BJ (cell line): Measurements from ENCODE around the gene KRTAP10-2. TPM values are rescaled to one million over a fixed set of nuclear protein-coding genes. Genes with fewer than 3 reads are reported as not detected.

ENCODE experiments used
- CTCF ChIA-PET: fragments of 350-600 bp; formaldehyde crosslinking; extraction: SDS; loops from one replicate; lab custom pipeline; 2021; ENCODE audit warnings: antibody characterized with exemption, inconsistent platforms; lab: Yijun Ruan, JAX
- POLR2A ChIA-PET: fragments of 300-600 bp; sonication (Branson Sonifier 250); formaldehyde crosslinking; extraction: SDS; loops from one replicate; lab custom pipeline; 2021; ENCODE audit warnings: antibody characterized with exemption; lab: Charles Lee
- DNase-seq: peaks from one replicate; pipeline ENCODE4 v3.0.0-alpha.2; 2011; ENCODE audit warnings: low read depth
- H3K27me3 ChIP-seq: 2 replicates; pipeline ENCODE4 v1.6.0; 2011; ENCODE audit warnings: low read length; ENCODE audit not compliant: control insufficient read depth, insufficient read depth
- H3K36me3 ChIP-seq: 2 replicates; pipeline ENCODE4 v1.5.1; 2011; ENCODE audit warnings: low read length; ENCODE audit not compliant: control insufficient read depth, insufficient read depth
- H3K4me3 ChIP-seq: 2 replicates; pipeline ENCODE4 v1.5.1; 2011; ENCODE audit warnings: low read depth, mild to moderate bottlenecking, control low read depth, low read length
- polyA plus RNA-seq: library from polyadenylated mRNA; depleted of rRNA; stranded (reverse); fragments of >200 nt; gene quantifications from 2 replicates; pipeline ENCODE4 v1.2.3, GENCODE V29; 2011
- TF ChIP-seq, protein P1 (sequence below): IDR thresholded peaks from 2 replicates; pipeline ENCODE4 v1.5.1; 2011; ENCODE audit warnings: low read depth, mild to moderate bottlenecking, control low read depth, inconsistent platforms, low read length, moderate library complexity; ENCODE audit not compliant: insufficient read depth

The KRTAP10-2 gene
- polyA plus RNA-seq, 1 experiment, result not detected

GRCh38 chr21:44535963-44536362 lies 15.3 kb downstream of the KRTAP10-2 start:
- CTCF ChIA-PET, result no interaction called here
- POLR2A ChIA-PET, result no interaction called here
- DNase-seq, result no peak
- H3K36me3 ChIP-seq, result no peaks in the 10 kb centered on the region
- H3K4me3 ChIP-seq, result no peak overlapping the region
- no peaks in the 10 kb centered on the region for H3K27me3 ChIP-seq
- TF ChIP-seq, protein P1, sequence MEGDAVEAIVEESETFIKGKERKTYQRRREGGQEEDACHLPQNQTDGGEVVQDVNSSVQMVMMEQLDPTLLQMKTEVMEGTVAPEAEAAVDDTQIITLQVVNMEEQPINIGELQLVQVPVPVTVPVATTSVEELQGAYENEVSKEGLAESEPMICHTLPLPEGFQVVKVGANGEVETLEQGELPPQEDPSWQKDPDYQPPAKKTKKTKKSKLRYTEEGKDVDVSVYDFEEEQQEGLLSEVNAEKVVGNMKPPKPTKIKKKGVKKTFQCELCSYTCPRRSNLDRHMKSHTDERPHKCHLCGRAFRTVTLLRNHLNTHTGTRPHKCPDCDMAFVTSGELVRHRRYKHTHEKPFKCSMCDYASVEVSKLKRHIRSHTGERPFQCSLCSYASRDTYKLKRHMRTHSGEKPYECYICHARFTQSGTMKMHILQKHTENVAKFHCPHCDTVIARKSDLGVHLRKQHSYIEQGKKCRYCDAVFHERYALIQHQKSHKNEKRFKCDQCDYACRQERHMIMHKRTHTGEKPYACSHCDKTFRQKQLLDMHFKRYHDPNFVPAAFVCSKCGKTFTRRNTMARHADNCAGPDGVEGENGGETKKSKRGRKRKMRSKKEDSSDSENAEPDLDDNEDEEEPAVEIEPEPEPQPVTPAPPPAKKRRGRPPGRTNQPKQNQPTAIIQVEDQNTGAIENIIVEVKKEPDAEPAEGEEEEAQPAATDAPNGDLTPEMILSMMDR, result no peak

DNA sequence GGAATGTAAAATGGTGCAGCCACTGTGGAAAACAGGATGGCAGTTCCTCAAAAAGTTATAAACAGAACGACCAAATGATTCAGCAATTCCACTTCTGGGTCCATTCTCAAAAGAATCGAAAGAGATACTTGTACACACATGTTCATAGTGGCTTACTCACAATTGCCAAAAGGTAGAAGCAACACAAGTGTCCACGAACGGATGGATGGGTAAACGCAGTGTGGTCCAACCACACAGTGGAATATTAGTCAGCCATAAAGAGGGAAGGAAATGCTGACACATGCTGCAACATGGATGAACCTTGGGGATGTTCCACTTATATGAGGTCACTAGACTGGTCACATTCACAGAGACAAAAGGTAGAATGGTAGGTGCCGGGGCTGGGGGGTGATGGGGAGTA lies 16.6 kb downstream of the KRTAP10-2 start:
- no peaks in the 10 kb centered on the region for H3K27me3 ChIP-seq
- no peak for DNase-seq
- POLR2A ChIA-PET, result no interaction called here
- TF ChIP-seq, protein P1, result no peak
- H3K4me3 ChIP-seq, result no peak overlapping the region
- CTCF ChIA-PET, result no interaction called here
- no peaks in the 10 kb centered on the region for H3K36me3 ChIP-seq

DNA sequence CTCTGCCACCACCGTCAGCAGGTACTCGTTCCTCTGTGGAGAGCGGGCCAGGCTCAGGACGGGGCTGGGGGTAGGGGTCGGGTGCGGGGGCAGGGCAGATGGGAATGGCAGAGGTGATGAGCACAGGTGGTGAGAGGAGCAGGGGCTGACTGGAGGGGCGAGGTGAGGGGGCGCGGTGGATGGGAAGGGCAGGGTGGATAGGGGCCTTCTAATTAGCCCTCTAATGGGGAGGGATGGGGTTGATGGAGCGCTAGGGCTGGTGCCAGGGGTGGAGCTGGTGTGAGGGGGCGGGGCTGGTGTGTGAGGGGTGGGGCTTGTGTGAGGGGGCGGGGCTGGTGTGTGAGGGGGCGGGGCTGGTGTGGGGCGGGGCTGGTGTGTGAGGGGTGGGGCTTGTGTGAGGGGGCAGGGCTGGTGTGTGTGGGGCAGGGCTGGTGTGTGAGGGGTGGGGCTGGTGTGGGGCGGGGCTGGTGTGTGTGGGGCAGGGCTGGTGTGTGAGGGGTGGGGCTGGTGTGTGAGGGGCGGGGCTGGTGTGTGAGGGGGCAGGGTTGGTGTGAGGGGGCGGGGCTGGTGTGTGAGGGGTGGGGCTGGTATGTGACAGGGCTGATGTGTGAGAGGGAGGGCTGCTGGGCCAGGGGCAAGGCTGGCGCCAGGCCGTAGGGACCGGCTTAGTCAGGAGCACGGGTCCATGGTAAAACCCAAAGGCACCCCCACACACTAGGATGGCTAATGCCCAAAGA lies 17.2 kb downstream of the KRTAP10-2 start:
- DNase-seq, result no peak
- POLR2A ChIA-PET, result no interaction called here
- TF ChIP-seq, protein P1, result no peak
- CTCF ChIA-PET, result no interaction called here
- Histone ChIP-seq H3K4me3 (no peak overlapping the region), H3K36me3 (no peaks in the 10 kb centered on the region), H3K27me3 (no peaks in the 10 kb centered on the region)

DNA sequence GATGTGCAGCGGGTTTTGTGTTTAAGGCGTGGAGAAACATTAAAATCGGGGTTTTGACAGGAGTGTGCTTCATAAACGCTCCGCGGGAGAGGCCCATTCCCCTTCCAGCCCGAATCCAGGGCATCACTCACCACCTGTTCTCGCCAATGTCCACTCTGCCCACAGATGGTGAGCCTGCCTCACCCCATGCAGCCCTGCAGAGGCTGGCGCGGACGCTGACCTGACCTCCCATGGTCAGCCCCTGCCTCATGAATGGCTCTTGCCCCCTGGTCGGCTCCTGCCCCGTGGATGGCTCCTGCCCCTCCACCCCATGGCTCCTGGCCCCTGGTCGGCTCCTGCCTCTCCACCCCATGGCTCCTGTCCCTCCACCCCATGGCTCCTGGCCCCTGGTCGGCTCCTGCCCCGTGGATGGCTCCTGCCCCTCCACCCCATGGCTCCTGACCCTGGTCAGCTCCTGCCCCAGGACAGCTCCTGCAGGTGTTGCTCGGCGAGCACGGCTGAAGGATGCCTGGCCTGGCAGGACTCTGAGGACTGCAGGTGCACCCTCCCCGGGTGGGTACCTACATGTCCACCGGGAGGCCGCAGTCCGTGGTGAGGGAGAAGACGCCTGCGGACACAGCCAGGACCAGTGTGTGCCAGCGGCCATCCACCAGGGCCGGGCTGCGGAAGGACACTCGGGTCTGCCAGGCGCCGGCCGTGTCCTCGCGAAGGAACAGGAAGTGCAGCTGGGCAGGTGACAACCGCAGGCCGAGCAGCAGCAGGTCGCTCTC lies 18.0 kb downstream of the KRTAP10-2 start:
- ChIA-PET POLR2A (no interaction called here), CTCF (no interaction called here)
- no peak for DNase-seq
- TF ChIP-seq, protein P1, result no peak
- Histone ChIP-seq H3K4me3 (no peak overlapping the region), H3K36me3 (no peaks in the 10 kb centered on the region), H3K27me3 (no peaks in the 10 kb centered on the region)

DNA sequence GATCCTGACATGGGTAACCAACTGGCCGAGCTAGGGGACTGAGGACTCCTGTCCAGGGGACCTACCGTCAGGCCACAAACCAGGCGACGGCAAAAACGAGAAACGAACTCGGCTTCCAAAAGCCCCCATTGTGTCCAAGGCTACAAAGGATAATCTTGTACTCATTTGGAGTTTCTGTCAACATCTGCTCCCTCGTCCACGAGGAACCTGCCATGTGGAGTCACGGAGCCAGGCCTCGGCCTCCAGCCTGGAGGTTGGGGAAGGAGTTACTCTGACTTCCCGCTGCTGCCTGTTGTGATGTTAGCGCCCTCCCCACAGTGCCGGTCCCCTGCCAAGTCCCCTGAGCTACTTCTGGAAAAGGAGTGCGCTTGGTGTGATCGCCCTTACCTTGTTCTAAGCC lies 18.6 kb downstream of the KRTAP10-2 start:
- DNase-seq, result no peak
- Histone ChIP-seq H3K27me3 (no peaks in the 10 kb centered on the region), H3K4me3 (no peak overlapping the region), H3K36me3 (no peaks in the 10 kb centered on the region)
- POLR2A ChIA-PET, result no interaction called here
- CTCF ChIA-PET, result no interaction called here
- TF ChIP-seq, protein P1, result no peak
